Suprapubic skin (tissue), 4 donors: ENCODE results near the gene FCRL1. TPM values are rescaled to one million over a fixed set of nuclear protein-coding genes. Genes with fewer than 3 reads are reported as not detected.

Experiments
- DNase-seq, 2 donors: peaks; one replicate each; pipeline ENCODE4 v3.0.0-alpha.2; 2019; ENCODE audit warnings: low spot score in 2 of 2
- H3K27ac ChIP-seq: fragments of 200-600 bp; sonication (generic); one replicate; pipeline ENCODE4 v1.5.1; 2019
- H3K27me3 ChIP-seq: fragments of 200-600 bp; sonication (generic); one replicate; pipeline ENCODE4 v1.5.1; 2019
- H3K36me3 ChIP-seq: fragments of 200-600 bp; sonication (generic); one replicate; pipeline ENCODE4 v1.5.1; 2019
- H3K4me1 ChIP-seq: fragments of 200-600 bp; sonication (generic); one replicate; pipeline ENCODE4 v1.5.1; 2019
- H3K4me3 ChIP-seq: fragments of 200-600 bp; sonication (generic); one replicate; pipeline ENCODE4 v1.5.1; 2019; ENCODE audit warnings: mild to moderate bottlenecking
- H3K9me3 ChIP-seq: fragments of 200-600 bp; sonication (generic); one replicate; pipeline ENCODE4 v1.5.1; 2019
- EP300 ChIP-seq: sonication (generic); formaldehyde crosslinking; IDR thresholded peaks from one replicate; pipeline ENCODE4 v1.6.1; 2017; ENCODE audit warnings: antibody characterized with exemption
- POLR2A ChIP-seq, 2 donors: fragments of 450-650 bp; IDR thresholded peaks; one replicate each; pipeline ENCODE4 v1.6.1; 2017; ENCODE audit warnings: antibody characterized with exemption in 2 of 2, mild to moderate bottlenecking in 2 of 2, moderate library complexity in 2 of 2
- POLR2AphosphoS5 ChIP-seq, 3 donors: sonication (generic); formaldehyde crosslinking; IDR thresholded peaks; one replicate each; pipeline ENCODE4 v1.6.1; 2017; ENCODE audit warnings: antibody characterized with exemption in 3 of 3
- WGBS: methylation state at CpG from one replicate; pipeline ENCODE4 v1.1.5; 2018; 5-methylcytosine and 5-hydroxymethylcytosine counted together
- total RNA-seq, 4 donors: library from RNA; depleted of rRNA; stranded (reverse); fragments of >200 nt; gene quantifications; one replicate each; pipeline ENCODE4 v1.1.0, GENCODE V29; 2016
- TF ChIP-seq, protein P1 (sequence below), 2 donors: fragments of 200-600 bp in 1 of 2; fragments of 450-650 bp in 1 of 2; sonication (generic) in 1 of 2; IDR thresholded peaks; one replicate each; pipeline ENCODE4 v1.5.1; 2016 to 2019; ENCODE audit warnings: antibody characterized with exemption in 2 of 2, mild to moderate bottlenecking in 1 of 2, moderate library complexity in 1 of 2

Gene FCRL1
- total RNA-seq, 4 donors from 2014 or later: not detected

- no peak for DNase-seq
- H3K27me3 ChIP-seq: no peaks in the 10 kb centered on the region
- no peak overlapping the region for H3K27ac ChIP-seq
- H3K9me3 ChIP-seq: no peaks in the 10 kb centered on the region
- no peak overlapping the region for H3K4me3 ChIP-seq
- no peaks in the 10 kb centered on the region for H3K4me1 ChIP-seq
- H3K36me3 ChIP-seq: no peaks in the 10 kb centered on the region
- TF ChIP-seq POLR2AphosphoS5 (IDR thresholded peaks at IDR 0.05) (no peak), POLR2A (IDR thresholded peaks at IDR 0.05) (no peak), EP300 (no peak)
- TF ChIP-seq, protein P1, sequence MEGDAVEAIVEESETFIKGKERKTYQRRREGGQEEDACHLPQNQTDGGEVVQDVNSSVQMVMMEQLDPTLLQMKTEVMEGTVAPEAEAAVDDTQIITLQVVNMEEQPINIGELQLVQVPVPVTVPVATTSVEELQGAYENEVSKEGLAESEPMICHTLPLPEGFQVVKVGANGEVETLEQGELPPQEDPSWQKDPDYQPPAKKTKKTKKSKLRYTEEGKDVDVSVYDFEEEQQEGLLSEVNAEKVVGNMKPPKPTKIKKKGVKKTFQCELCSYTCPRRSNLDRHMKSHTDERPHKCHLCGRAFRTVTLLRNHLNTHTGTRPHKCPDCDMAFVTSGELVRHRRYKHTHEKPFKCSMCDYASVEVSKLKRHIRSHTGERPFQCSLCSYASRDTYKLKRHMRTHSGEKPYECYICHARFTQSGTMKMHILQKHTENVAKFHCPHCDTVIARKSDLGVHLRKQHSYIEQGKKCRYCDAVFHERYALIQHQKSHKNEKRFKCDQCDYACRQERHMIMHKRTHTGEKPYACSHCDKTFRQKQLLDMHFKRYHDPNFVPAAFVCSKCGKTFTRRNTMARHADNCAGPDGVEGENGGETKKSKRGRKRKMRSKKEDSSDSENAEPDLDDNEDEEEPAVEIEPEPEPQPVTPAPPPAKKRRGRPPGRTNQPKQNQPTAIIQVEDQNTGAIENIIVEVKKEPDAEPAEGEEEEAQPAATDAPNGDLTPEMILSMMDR (IDR thresholded peaks at IDR 0.05): no peak
These were observed 9.3 kb upstream of the FCRL1 start for GRCh38 chr1:157829210-157829609.

- no peaks in the 10 kb centered on the region for H3K36me3 ChIP-seq
- TF ChIP-seq POLR2AphosphoS5 (IDR thresholded peaks at IDR 0.05) (no peak), POLR2A (IDR thresholded peaks at IDR 0.05) (no peak), EP300 (no peak)
- TF ChIP-seq, protein P1 (IDR thresholded peaks at IDR 0.05): no peak
- WGBS: 88% methylated on average over 2 of the region's 2 CpGs
- H3K27ac ChIP-seq: no peak overlapping the region
- no peak overlapping the region for H3K4me3 ChIP-seq
- H3K9me3 ChIP-seq: no peaks in the 10 kb centered on the region
- no peaks in the 10 kb centered on the region for H3K27me3 ChIP-seq
- no peak for DNase-seq
- no peaks in the 10 kb centered on the region for H3K4me1 ChIP-seq
These were observed 379 bp upstream of the FCRL1 start for GRCh38 chr1:157820299-157820698.

GRCh38 chr1:157819215-157819614 lies 705 bp downstream of the FCRL1 start:
- 75% methylated on average over 2 of the region's 2 CpGs for WGBS
- no peak overlapping the region for H3K4me3 ChIP-seq
- no peak for DNase-seq
- no peak for TF ChIP-seq EP300
- TF ChIP-seq, protein P1 (IDR thresholded peaks at IDR 0.05): no peak
- no peak for TF ChIP-seq POLR2AphosphoS5 (IDR thresholded peaks at IDR 0.05)
- no peak for TF ChIP-seq POLR2A (IDR thresholded peaks at IDR 0.05)
- H3K36me3 ChIP-seq: no peaks in the 10 kb centered on the region
- no peaks in the 10 kb centered on the region for H3K9me3 ChIP-seq
- H3K4me1 ChIP-seq: no peaks in the 10 kb centered on the region
- no peaks in the 10 kb centered on the region for H3K27me3 ChIP-seq
- H3K27ac ChIP-seq: no peak overlapping the region

GRCh38 chr1:157813269-157813668 lies 6.7 kb downstream of the FCRL1 start:
- WGBS: 78% methylated on average over 1 of the region's 1 CpG

GRCh38 chr1:157806431-157807149 lies 13.3 kb downstream of the FCRL1 start:
- Histone ChIP-seq H3K27me3 (no peaks in the 10 kb centered on the region), H3K9me3 (no peaks in the 10 kb centered on the region), H3K36me3 (no peaks in the 10 kb centered on the region), H3K27ac (no peak overlapping the region), H3K4me1 (no peaks in the 10 kb centered on the region), H3K4me3 (no peak overlapping the region)
- 70% methylated on average over 6 of the region's 6 CpGs for WGBS
- TF ChIP-seq POLR2AphosphoS5 (IDR thresholded peaks at IDR 0.05) (no peak), POLR2A (IDR thresholded peaks at IDR 0.05) (no peak), EP300 (no peak)
- TF ChIP-seq, protein P1 (IDR thresholded peaks at IDR 0.05): no peak
- no peak for DNase-seq

More at GRCh38 chr1:157813269-157813668, 6.7 kb downstream of the FCRL1 start:
- Histone ChIP-seq H3K27me3 (no peaks in the 10 kb centered on the region), H3K9me3 (peaks cover 11% of the 10 kb centered on the region), H3K27ac (no peak overlapping the region), H3K36me3 (no peaks in the 10 kb centered on the region), H3K4me1 (no peaks in the 10 kb centered on the region), H3K4me3 (no peak overlapping the region)
- TF ChIP-seq EP300: no peak
- no peak for TF ChIP-seq POLR2A (IDR thresholded peaks at IDR 0.05)
- TF ChIP-seq, protein P1 (IDR thresholded peaks at IDR 0.05): no peak
- TF ChIP-seq POLR2AphosphoS5 (IDR thresholded peaks at IDR 0.05): no peak
- no peak for DNase-seq
